CD8-positive, alpha-beta memory T cell (primary cell): Measurements from ENCODE around the gene TNS1. TPM values are rescaled to one million over a fixed set of nuclear protein-coding genes. Genes with fewer than 3 reads are reported as not detected.
"Not testable (repeated sequence)": the region's sequence is repeated elsewhere in the genome, so short reads cannot be mapped to it uniquely, and the experiment has no call there.

Experiments
- CTCF ChIA-PET: fragments of 350-600 bp; sonication (Branson Sonifier 250); formaldehyde crosslinking; loops from one replicate; lab custom pipeline; 2021; ENCODE audit warnings: antibody characterized with exemption; lab: Charles Lee
- POLR2A ChIA-PET: fragments of 350-600 bp; sonication (Branson Sonifier 250); formaldehyde crosslinking; loops from one replicate; lab custom pipeline; 2021; ENCODE audit warnings: antibody characterized with exemption; lab: Charles Lee
- DNase-seq, 5 donors: peaks; one replicate each; pipeline versions ENCODE4 v3.0.0 to v3.0.0-alpha.2; 2020 to 2022; ENCODE audit warnings: mixed read lengths in 1 of 5
- H3K27ac ChIP-seq: one replicate; pipeline ENCODE4 v1.7.0; 2013; ENCODE audit warnings: low read depth, mild to moderate bottlenecking, low read length, moderate library complexity
- H3K27me3 ChIP-seq: 2 replicates; pipeline ENCODE4 v1.7.0; 2013; ENCODE audit warnings: low read length, mild to moderate bottlenecking; ENCODE audit not compliant: insufficient read depth, poor library complexity, severe bottlenecking
- H3K36me3 ChIP-seq: 2 replicates; pipeline ENCODE4 v1.7.0; 2013; ENCODE audit warnings: mild to moderate bottlenecking, low read length, moderate library complexity; ENCODE audit not compliant: insufficient read depth
- H3K4me1 ChIP-seq: 2 replicates; pipeline ENCODE4 v1.7.0; 2013; ENCODE audit warnings: mild to moderate bottlenecking, low read length, moderate library complexity; ENCODE audit not compliant: insufficient read depth
- H3K4me3 ChIP-seq: 2 replicates; pipeline ENCODE4 v1.7.0; 2013; ENCODE audit warnings: mild to moderate bottlenecking, low read length
- H3K9me3 ChIP-seq: 2 replicates; pipeline ENCODE4 v1.7.0; 2013; ENCODE audit warnings: mild to moderate bottlenecking, low read length
- H3K27ac Mint-ChIP-seq, 8 donors: one replicate each; pipeline ENCODE4 v1.8.0; 2020 to 2021; ENCODE audit warnings: mixed read lengths in 8 of 8, mild to moderate bottlenecking in 6 of 8, inconsistent platforms in 3 of 8, moderate library complexity in 3 of 8
- H3K27me3 Mint-ChIP-seq, 2 donors: one replicate each; pipeline ENCODE4 v1.8.0; 2020 to 2021; ENCODE audit warnings: mixed read lengths in 2 of 2, mild to moderate bottlenecking in 1 of 2, moderate library complexity in 1 of 2
- H3K36me3 Mint-ChIP-seq, 3 donors: one replicate each; pipeline ENCODE4 v1.8.0; 2020 to 2021; ENCODE audit warnings: mixed read lengths in 3 of 3, inconsistent platforms in 1 of 3, mild to moderate bottlenecking in 1 of 3
- H3K4me1 Mint-ChIP-seq, 3 donors: one replicate each; pipeline ENCODE4 v1.8.0; 2020 to 2021; ENCODE audit warnings: mixed read lengths in 3 of 3, inconsistent platforms in 1 of 3, mild to moderate bottlenecking in 1 of 3
- H3K4me3 Mint-ChIP-seq, 7 donors: one replicate each; pipeline ENCODE4 v1.8.0; 2020 to 2021; ENCODE audit warnings: mixed read lengths in 7 of 7, mild to moderate bottlenecking in 6 of 7, moderate library complexity in 4 of 7, inconsistent platforms in 2 of 7
- H3K9me3 Mint-ChIP-seq, 5 donors: one replicate each; pipeline ENCODE4 v1.8.0; 2020 to 2022; ENCODE audit warnings: mixed read lengths in 5 of 5, mild to moderate bottlenecking in 3 of 5, moderate library complexity in 2 of 5, inconsistent platforms in 1 of 5
- polyA plus RNA-seq: library from polyadenylated mRNA; unstranded; fragments of 300-500 nt; fragmentation: Illumina TruSeq; gene quantifications from one replicate; pipeline ENCODE4 v1.2.3, GENCODE V29; 2021
- total RNA-seq, 2 experiments: library from RNA; stranded (reverse); gene quantifications; one replicate each; pipeline ENCODE4 v1.2.3, GENCODE V29; 2021

The TNS1 gene
- total and polyA plus RNA-seq, 3 experiments from 2014 or later, result 1.1 to 1.8 TPM; not detected in 1

DNA sequence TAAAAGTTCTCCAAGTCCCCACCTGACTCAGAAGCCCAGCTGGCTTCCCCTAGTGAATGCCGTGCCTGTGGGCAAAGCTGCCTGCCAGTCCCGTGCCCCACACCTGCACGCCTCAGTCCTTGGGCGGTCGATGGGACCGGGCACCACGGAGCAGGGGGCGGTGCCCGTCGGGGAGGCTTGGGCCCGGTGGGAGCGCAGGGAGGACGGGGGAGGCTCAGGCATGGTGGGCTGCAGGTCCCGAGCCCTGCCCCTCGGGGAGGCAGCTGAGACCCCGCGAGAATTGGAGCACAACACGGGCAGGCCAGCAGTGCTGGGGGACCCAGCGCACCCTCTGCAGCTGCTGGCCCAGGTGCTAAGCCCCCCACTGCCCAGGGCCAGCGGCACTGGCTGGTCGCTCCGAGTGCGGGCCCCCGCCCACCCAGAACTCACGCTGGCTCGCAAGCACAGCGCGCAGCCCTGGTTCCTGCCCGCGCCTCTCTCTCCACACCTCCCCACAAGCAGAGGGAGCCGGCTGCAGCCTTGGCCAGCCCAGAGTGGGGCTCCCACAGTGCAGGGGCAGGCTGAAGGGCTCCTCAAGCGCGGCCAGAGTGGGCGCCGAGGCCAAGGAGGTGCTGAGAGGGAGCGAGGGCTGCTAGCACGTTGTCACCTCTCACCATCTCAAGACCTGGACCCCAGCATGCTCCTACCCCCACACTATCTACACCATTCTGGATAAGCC lies 215.5 kb downstream of the TNS1 start:
- Mint-ChIP-seq H3K27ac (peak overlapping the region in 1 of 8 donors; percentile 47), H3K4me1 (peaks cover 12 to 23% (median 20%) of the 10 kb centered on the region in 3 donors), H3K36me3 (peaks cover 1 to 5% (median 4%) of the 10 kb centered on the region in 3 donors), H3K4me3 (no peak overlapping the region), H3K9me3 (peaks cover 5 to 14% (median 8%) of the 10 kb centered on the region in 5 donors), H3K27me3 (peaks cover 4 to 7% of the 10 kb centered on the region in 2 donors)
- Histone ChIP-seq H3K4me1 (peaks cover 22% of the 10 kb centered on the region), H3K27me3 (no peaks in the 10 kb centered on the region), H3K36me3 (no peaks in the 10 kb centered on the region), H3K4me3 (no peak overlapping the region), H3K27ac (no peak overlapping the region), H3K9me3 (peaks cover 3% of the 10 kb centered on the region)
- ChIA-PET POLR2A (no interaction called here), CTCF (interaction anchor here (0.9 to 3.2 kb wide), 9 partner anchors 10 to 249 kb away, joined by 3 to 26 read pairs (median 9); no protein-coding TSS in a partner anchor)
- DNase-seq, result no peak

GRCh38 chr2:217786560-217786959 lies 216.2 kb downstream of the TNS1 start:
- DNase-seq, H3K27me3 ChIP-seq, POLR2A ChIA-PET, H3K27ac ChIP-seq, H3K9me3 ChIP-seq, H3K36me3 Mint-ChIP-seq, H3K36me3 ChIP-seq, H3K4me3 ChIP-seq: not testable (repeated sequence)
- CTCF ChIA-PET, result interaction anchor here (0.9 to 3.2 kb wide), 12 partner anchors 9 to 207 kb away, joined by 3 to 26 read pairs (median 7); no protein-coding TSS in a partner anchor
- Mint-ChIP-seq H3K4me3 (peak overlapping the region in 1 of 7 donors; percentile 38), H3K27ac (peak overlapping the region in 1 of 8 donors; percentile 34), H3K9me3 (peaks cover 5 to 14% (median 8%) of the 10 kb centered on the region in 5 donors), H3K27me3 (peaks cover 4 to 12% of the 10 kb centered on the region in 2 donors), H3K4me1 (peaks cover 12 to 25% (median 20%) of the 10 kb centered on the region in 3 donors)
- peaks cover 22% of the 10 kb centered on the region for H3K4me1 ChIP-seq

DNA sequence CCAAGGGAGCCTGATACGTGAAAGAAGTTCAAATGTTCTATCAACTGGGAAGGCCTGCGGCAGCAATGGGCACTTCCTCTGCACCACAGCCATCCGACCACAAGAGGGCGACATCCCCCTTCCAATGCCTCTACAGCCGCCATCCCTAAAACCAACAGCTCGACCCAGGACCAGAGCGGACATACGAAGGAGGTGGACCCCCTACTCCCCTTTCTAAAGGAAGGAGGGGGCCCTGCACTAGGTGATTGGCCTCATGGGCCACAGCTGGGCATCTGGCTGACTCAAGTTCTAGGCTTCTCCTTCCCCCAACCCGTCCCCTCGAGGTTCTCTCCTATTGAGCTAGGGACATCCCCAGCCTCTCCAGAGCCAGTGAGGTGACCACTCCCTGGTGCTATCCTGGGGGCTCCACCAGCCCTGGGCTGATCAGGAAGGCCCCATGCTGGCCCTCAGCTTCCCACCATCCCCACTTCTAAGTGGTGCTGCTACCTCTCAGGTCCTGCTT lies 217.2 kb downstream of the TNS1 start:
- Histone ChIP-seq H3K36me3 (no peaks in the 10 kb centered on the region), H3K9me3 (peaks cover 3% of the 10 kb centered on the region), H3K4me1 (peaks cover 26% of the 10 kb centered on the region), H3K27ac (no peak overlapping the region), H3K27me3 (no peaks in the 10 kb centered on the region), H3K4me3 (no peak overlapping the region)
- ChIA-PET CTCF (interaction anchor here (0.6 to 3.2 kb wide), 22 partner anchors 10 to 288 kb away, joined by 3 to 26 read pairs (median 4); no protein-coding TSS in a partner anchor), POLR2A (no interaction called here)
- Mint-ChIP-seq H3K4me1 (peaks cover 16 to 32% (median 22%) of the 10 kb centered on the region in 3 donors), H3K27me3 (peaks cover 4 to 12% of the 10 kb centered on the region in 2 donors), H3K4me3 (peak overlapping the region in 2 of 7 donors; percentile 15 to 35), H3K9me3 (peaks cover 5 to 14% (median 8%) of the 10 kb centered on the region in 5 donors), H3K27ac (peak overlapping the region in 2 of 8 donors; percentile 30 to 62), H3K36me3 (peaks cover 1 to 5% (median 4%) of the 10 kb centered on the region in 3 donors)
- peak; percentile 47 to 70 (median 56) for DNase-seq

DNA sequence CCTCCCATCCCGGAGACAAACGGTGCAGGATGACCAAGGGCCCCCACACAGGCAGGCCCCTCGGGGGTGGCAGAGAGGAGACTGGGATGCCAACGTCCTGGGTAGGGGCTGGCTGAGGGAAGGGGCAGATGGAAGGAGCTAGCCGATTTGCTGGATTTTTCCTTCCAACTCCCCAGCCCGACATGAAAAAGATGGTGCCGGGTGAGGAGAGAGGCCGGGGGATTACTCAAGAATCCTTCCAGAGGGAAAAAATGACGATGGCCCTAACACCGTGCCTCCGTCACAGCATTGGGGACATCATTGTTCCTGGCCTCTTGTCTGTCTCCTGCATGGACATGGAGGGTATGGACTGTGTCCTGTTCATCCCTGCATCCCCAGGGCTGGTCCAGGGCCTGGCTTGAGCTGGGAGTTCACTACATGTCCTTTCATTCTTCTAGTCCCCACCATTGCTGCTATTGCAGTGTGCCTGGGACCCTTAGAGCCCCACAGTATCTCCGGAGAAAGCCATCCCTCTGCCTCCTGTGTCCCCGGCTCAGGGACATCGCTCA lies 217.7 kb downstream of the TNS1 start:
- no peak overlapping the region for H3K27ac ChIP-seq

DNA sequence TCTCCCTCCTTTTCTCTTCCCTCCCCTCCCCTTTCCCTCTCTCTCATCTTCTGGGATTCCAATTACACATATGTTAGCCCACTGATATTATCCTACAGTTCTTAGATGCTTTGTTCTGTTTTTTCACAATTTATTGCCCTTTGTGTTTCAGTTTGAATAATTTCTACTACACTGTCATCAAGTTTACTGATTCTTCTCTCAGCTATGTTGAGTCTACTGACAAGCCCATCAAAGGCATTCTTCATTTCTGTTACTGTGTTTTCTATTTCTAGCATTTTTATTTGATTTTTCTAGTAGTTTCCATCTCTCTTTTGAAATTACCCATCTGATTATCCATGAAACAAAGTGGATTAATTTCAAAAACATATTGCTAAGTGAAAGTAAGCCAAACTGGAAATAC lies 219.6 kb downstream of the TNS1 start:
- H3K9me3 ChIP-seq, result peaks cover 3% of the 10 kb centered on the region
- CTCF ChIA-PET, result no interaction called here
- H3K27ac Mint-ChIP-seq, result no peak overlapping the region
- H3K4me3 Mint-ChIP-seq, result no peak overlapping the region
- no peak overlapping the region for H3K4me3 ChIP-seq
- H3K9me3 Mint-ChIP-seq, result peaks cover 5 to 14% (median 8%) of the 10 kb centered on the region in 5 donors
- no peaks in the 10 kb centered on the region for H3K27me3 ChIP-seq
- no peak overlapping the region for H3K27ac ChIP-seq
- peaks cover 1 to 5% (median 4%) of the 10 kb centered on the region in 3 donors for H3K36me3 Mint-ChIP-seq
- no peaks in the 10 kb centered on the region for H3K36me3 ChIP-seq
- POLR2A ChIA-PET, result no interaction called here
- DNase-seq, result no peak
- peaks cover 17 to 32% (median 24%) of the 10 kb centered on the region in 3 donors for H3K4me1 Mint-ChIP-seq
- H3K27me3 Mint-ChIP-seq, result peaks cover 6 to 12% of the 10 kb centered on the region in 2 donors
- H3K4me1 ChIP-seq, result peaks cover 11% of the 10 kb centered on the region

More for the DNA sequence above, 217.7 kb downstream of the TNS1 start:
- Mint-ChIP-seq H3K27ac (peak overlapping the region in 3 of 8 donors; percentile 17 to 62 (median 30)), H3K4me3 (peak overlapping the region in 2 of 7 donors; percentile 15 to 35), H3K4me1 (peaks cover 14 to 28% (median 20%) of the 10 kb centered on the region in 3 donors), H3K9me3 (peaks cover 5 to 14% (median 8%) of the 10 kb centered on the region in 5 donors), H3K36me3 (peaks cover 1 to 5% (median 4%) of the 10 kb centered on the region in 3 donors), H3K27me3 (peaks cover 4 to 12% of the 10 kb centered on the region in 2 donors)
- Histone ChIP-seq H3K36me3 (no peaks in the 10 kb centered on the region), H3K27me3 (no peaks in the 10 kb centered on the region), H3K4me1 (peaks cover 22% of the 10 kb centered on the region), H3K4me3 (no peak overlapping the region), H3K9me3 (peaks cover 3% of the 10 kb centered on the region)
- CTCF ChIA-PET, result interaction anchor here (0.8 to 3.2 kb wide), 18 partner anchors 10 to 256 kb away, joined by 3 to 26 read pairs (median 6); no protein-coding TSS in a partner anchor
- POLR2A ChIA-PET, result no interaction called here
- no peak for DNase-seq

- H3K4me1 ChIP-seq, result peaks cover 4% of the 10 kb centered on the region
- CTCF ChIA-PET, result interaction anchor here (0.7 to 1.2 kb wide), 2 partner anchors 9 to 11 kb away, joined by 3 to 4 read pairs; no protein-coding TSS in a partner anchor
Observed at GRCh38 chr2:217777906-217778305, 224.9 kb downstream of the TNS1 start.

DNA sequence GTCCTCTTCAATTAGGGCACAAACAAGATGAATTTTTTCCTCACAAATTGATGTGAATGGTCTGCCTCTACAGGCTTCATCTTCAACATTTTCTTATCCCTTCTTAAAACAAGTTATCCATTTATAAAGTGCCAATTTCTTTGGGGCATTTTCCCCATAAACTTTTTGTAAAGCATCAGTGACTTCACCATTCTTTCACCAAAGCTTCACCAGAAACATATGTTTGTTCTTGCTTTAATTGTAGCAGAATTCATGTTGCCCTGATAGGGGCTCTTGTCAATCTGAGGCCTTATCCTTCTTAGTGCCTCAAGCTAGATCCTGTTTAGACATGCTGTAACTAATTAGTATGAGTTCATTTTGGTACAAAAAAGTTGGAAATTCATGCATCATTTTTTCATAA lies 226.2 kb downstream of the TNS1 start:
- POLR2A ChIA-PET, result no interaction called here

More at GRCh38 chr2:217777906-217778305, 224.9 kb downstream of the TNS1 start:
- H3K9me3 ChIP-seq, result no peaks in the 10 kb centered on the region
- POLR2A ChIA-PET, result no interaction called here
- H3K27ac ChIP-seq, result no peak overlapping the region
- no peak for DNase-seq
- Mint-ChIP-seq H3K4me1 (peaks cover 13 to 30% (median 19%) of the 10 kb centered on the region in 3 donors), H3K9me3 (peaks cover 0 to 6% (median 2%) of the 10 kb centered on the region in 5 donors), H3K27ac (no peak overlapping the region), H3K27me3 (peaks cover 7 to 11% of the 10 kb centered on the region in 2 donors), H3K4me3 (no peak overlapping the region), H3K36me3 (peaks cover 0 to 5% (median 0%) of the 10 kb centered on the region in 3 donors)
- no peak overlapping the region for H3K4me3 ChIP-seq
- H3K27me3 ChIP-seq, result no peaks in the 10 kb centered on the region
- H3K36me3 ChIP-seq, result no peaks in the 10 kb centered on the region

More for the DNA sequence above, 226.2 kb downstream of the TNS1 start:
- H3K4me3 ChIP-seq, result no peak overlapping the region
- DNase-seq, result no peak
- no peak overlapping the region for H3K27ac Mint-ChIP-seq
- H3K4me1 ChIP-seq, result peaks cover 4% of the 10 kb centered on the region
- H3K9me3 Mint-ChIP-seq, result peaks cover 0 to 2% (median 0%) of the 10 kb centered on the region in 5 donors
- no peak overlapping the region for H3K4me3 Mint-ChIP-seq
- H3K9me3 ChIP-seq, result no peaks in the 10 kb centered on the region
- no peaks in the 10 kb centered on the region for H3K27me3 ChIP-seq
- H3K36me3 ChIP-seq, result no peaks in the 10 kb centered on the region
- H3K27me3 Mint-ChIP-seq, result peaks cover 2 to 11% of the 10 kb centered on the region in 2 donors
- no peak overlapping the region for H3K27ac ChIP-seq
- CTCF ChIA-PET, result interaction anchor here (1.2 to 2.9 kb wide), 2 partner anchors 10 to 12 kb away, joined by 3 to 9 read pairs; no protein-coding TSS in a partner anchor
- peaks cover 13 to 29% (median 19%) of the 10 kb centered on the region in 3 donors for H3K4me1 Mint-ChIP-seq
- peaks cover 0 to 3% (median 0%) of the 10 kb centered on the region in 3 donors for H3K36me3 Mint-ChIP-seq
